Stimulated activated CD4-positive, alpha-beta T cell treated with anti-CD3 and anti-CD28 coated beads, TNF-alpha, amount 100 ng/mL, for 24 hours (primary cell): ENCODE results near the gene AHDC1.
"Not testable (repeated sequence)": the region's sequence is repeated elsewhere in the genome, so short reads cannot be mapped to it uniquely, and the experiment has no call there.

Experiments used
- DNase-seq, 3 experiments: peaks; one replicate each; pipeline ENCODE4 v3.0.0-alpha.2; 2020; ENCODE audit warnings: low read depth in 3 of 3

Gene AHDC1

GRCh38 chr1:27603681-27604578 lies at the start of gene AHDC1:
Gene AHDC1, minus strand, starts transcription at chr1:27604144. Its CDS starts 52,029 bp downstream, at chr1:27552115.
- DNase-seq: peak; percentile 78 to 90 (median 79)

- no peak for DNase-seq
Observed at GRCh38 chr1:27652111-27652864, 48.3 kb upstream of the AHDC1 start.

GRCh38 chr1:27650539-27651175 lies 46.7 kb upstream of the AHDC1 start:
- DNase-seq: no peak

- no peak for DNase-seq
Observed at GRCh38 chr1:27650171-27650538, 46.2 kb upstream of the AHDC1 start.

GRCh38 chr1:27649306-27649635 lies 45.3 kb upstream of the AHDC1 start:
- DNase-seq: no peak

GRCh38 chr1:27648602-27649305 lies 44.8 kb upstream of the AHDC1 start:
- DNase-seq: no peak

- DNase-seq: no peak
Observed at GRCh38 chr1:27647328-27647727, 43.4 kb upstream of the AHDC1 start.

- DNase-seq: no peak
Observed at GRCh38 chr1:27646676-27647075, 42.7 kb upstream of the AHDC1 start.

GRCh38 chr1:27645071-27645415 lies 41.1 kb upstream of the AHDC1 start:
- DNase-seq: no peak

GRCh38 chr1:27644369-27645070 lies 40.6 kb upstream of the AHDC1 start:
- no peak for DNase-seq

- DNase-seq: peak; percentile 49 to 64 (median 53)
Observed at GRCh38 chr1:27643600-27644368, 39.8 kb upstream of the AHDC1 start.

- not testable (repeated sequence) for DNase-seq
Observed at GRCh38 chr1:27640514-27640913, 36.6 kb upstream of the AHDC1 start.

GRCh38 chr1:27638805-27639204 lies 34.9 kb upstream of the AHDC1 start:
- no peak for DNase-seq

- no peak for DNase-seq
Observed at GRCh38 chr1:27638047-27638734, 34.2 kb upstream of the AHDC1 start.

GRCh38 chr1:27635396-27636142 lies 31.6 kb upstream of the AHDC1 start:
- DNase-seq: no peak

- DNase-seq: no peak
Observed at GRCh38 chr1:27634985-27635367, 31.0 kb upstream of the AHDC1 start, which contains the start of gene FGR. Gene FGR, minus strand, starts transcription at chr1:27635185. Its CDS starts 11,269 bp downstream, at chr1:27623916.

GRCh38 chr1:27634177-27634984 lies 30.4 kb upstream of the AHDC1 start:
- DNase-seq: peak in 1 of 3 experiments; percentile 24

GRCh38 chr1:27633640-27634176 lies 29.8 kb upstream of the AHDC1 start:
- DNase-seq: no peak
